ENCODE measurements around the gene EPSTI1. TPM values are rescaled to one million over a fixed set of nuclear protein-coding genes. Genes with fewer than 3 reads are reported as not detected.

Gene EPSTI1
- total and polyA plus RNA-seq, 11 donors = 1.3 to 36.1 (median 4.5) TPM

DNA sequence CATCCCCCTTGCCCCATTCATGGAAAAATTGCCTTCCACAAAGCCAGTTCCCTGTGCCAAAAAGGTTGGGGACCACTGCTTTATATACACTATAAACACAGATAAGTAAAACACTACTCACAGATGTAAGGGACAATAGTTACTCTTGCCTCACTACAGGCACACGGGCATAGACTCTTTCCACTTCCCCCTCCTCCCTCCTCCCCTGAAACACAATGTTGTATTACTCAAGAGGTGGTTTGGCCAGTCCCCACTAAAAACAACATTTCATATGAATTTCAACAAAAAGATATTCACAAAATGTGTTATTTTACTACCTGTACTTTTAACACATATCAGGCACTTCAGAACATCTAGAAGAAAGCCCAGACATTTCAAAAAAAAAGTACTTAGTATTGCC, 45.1 kb downstream of the EPSTI1 start:
- Histone ChIP-seq H3K27ac (no peak overlapping the region), H3K4me1 (no peaks in the 10 kb centered on the region), H3K4me3 (no peak overlapping the region), H3K36me3 (peaks cover 0 to 88% (median 3%) of the 10 kb centered on the region in 9 donors), H3K9me3 (no peaks in the 10 kb centered on the region), H3K27me3 (no peaks in the 10 kb centered on the region)
- no peak for TF ChIP-seq POLR2A (IDR thresholded peaks at IDR 0.05)
- WGBS, 4 donors = 0 to 82% (median 64%) methylated on average over 1 of the region's 1 CpG
- intact Hi-C loops (cut with DNase I) = no loop called here
- DNase-seq (no peak), ATAC-seq (no peak)

DNA sequence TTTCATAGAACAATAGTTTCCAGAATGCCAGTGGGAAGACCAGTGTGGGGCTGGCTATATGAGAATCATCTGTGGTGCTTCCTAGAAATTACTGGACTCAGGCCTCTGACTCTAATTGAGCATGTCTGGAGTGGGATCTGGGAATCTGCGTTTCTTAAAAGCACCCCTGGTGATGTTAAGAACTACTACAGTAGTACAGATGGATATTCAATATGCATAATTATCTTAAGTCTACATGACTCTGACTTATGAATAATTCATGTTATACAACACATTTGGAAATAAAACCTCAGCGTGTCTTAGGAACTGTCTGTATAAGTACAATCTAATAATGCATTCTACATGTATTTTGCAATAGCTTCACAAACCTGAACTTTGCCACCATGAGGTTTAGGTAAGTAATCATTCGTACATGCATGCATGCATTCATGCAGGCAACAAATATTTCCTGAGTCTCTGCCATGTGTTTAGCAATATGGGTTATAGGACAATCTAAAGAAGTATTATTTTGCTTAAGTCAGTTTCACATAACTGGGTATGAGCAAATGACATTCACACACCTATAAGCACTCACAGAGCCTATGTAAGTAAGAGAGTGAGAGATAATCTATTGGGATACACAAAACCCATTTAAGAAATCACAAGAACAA, 62.0 kb downstream of the EPSTI1 start:
- no peak overlapping the region for H3K4me3 ChIP-seq
- intact Hi-C loops (cut with DNase I) = no loop called here
- H3K27ac ChIP-seq = no peak overlapping the region
- no peaks in the 10 kb centered on the region for H3K27me3 ChIP-seq
- H3K36me3 ChIP-seq = peaks cover 0 to 42% (median 0%) of the 10 kb centered on the region in 9 donors
- no peak for DNase-seq
- WGBS, 4 donors = 93 to 99% (median 93%) methylated on average over 3 of the region's 3 CpGs
- ATAC-seq = no peak
- no peak for TF ChIP-seq POLR2A (IDR thresholded peaks at IDR 0.05)
- TF ChIP-seq, protein P1, sequence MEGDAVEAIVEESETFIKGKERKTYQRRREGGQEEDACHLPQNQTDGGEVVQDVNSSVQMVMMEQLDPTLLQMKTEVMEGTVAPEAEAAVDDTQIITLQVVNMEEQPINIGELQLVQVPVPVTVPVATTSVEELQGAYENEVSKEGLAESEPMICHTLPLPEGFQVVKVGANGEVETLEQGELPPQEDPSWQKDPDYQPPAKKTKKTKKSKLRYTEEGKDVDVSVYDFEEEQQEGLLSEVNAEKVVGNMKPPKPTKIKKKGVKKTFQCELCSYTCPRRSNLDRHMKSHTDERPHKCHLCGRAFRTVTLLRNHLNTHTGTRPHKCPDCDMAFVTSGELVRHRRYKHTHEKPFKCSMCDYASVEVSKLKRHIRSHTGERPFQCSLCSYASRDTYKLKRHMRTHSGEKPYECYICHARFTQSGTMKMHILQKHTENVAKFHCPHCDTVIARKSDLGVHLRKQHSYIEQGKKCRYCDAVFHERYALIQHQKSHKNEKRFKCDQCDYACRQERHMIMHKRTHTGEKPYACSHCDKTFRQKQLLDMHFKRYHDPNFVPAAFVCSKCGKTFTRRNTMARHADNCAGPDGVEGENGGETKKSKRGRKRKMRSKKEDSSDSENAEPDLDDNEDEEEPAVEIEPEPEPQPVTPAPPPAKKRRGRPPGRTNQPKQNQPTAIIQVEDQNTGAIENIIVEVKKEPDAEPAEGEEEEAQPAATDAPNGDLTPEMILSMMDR (IDR thresholded peaks at IDR 0.05) = no peak
- H3K9me3 ChIP-seq = peaks cover 0 to 6% (median 0%) of the 10 kb centered on the region in 12 donors
- H3K4me1 ChIP-seq = no peaks in the 10 kb centered on the region

DNA sequence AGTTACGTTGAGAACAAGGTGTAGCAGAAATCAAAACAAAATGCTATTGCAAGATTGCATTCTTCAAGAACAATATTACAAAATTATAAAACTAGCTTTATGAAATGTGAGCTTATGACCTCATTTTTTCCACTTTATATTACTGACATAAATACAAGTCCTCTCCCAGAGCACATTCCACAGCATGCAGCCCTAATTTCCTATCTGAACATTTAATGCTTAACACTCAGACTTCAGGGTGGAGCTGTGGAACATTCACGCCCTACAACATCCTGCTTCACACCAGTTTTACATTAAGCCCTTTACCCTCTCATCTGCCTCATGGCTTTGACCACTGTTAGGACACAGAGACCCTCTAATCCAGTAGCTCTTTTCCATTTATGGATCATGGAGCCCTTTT, 65.5 kb downstream of the EPSTI1 start:
- Histone ChIP-seq H3K4me3 (no peak overlapping the region), H3K27me3 (no peaks in the 10 kb centered on the region), H3K36me3 (peaks cover 0 to 75% (median 0%) of the 10 kb centered on the region in 9 donors), H3K4me1 (no peaks in the 10 kb centered on the region), H3K27ac (no peak overlapping the region), H3K9me3 (peaks cover 0 to 6% (median 0%) of the 10 kb centered on the region in 12 donors)
- no peak for TF ChIP-seq POLR2A (IDR thresholded peaks at IDR 0.05)
- TF ChIP-seq, protein P1 (IDR thresholded peaks at IDR 0.05) = no peak
- intact Hi-C loops (cut with DNase I) = no loop called here
- 82 to 87% (median 86%) methylated on average over 2 of the region's 2 CpGs for WGBS, 4 donors
- ATAC-seq (no peak), DNase-seq (no peak)

DNA sequence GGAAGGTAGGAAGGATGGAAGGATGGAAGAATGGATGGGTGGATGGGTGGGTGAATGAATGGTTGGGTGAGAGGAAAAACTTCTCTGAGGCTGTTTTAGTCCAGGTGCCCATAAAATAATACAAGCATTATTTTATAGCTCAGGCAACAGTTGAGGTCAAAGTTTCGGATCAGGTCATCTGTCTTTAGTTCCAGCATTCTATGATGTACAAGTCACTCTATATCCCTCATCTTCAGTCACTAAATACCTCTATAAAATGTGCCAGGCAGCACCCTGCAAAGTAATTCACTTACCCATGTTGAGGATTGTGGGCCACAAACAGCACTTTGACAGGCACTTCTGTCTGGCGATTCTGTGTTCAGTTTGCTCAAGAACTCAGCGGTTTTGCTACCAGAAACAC, 66.0 kb downstream of the EPSTI1 start:
- DNase-seq = no peak
- Histone ChIP-seq H3K4me1 (no peaks in the 10 kb centered on the region), H3K9me3 (peaks cover 0 to 6% (median 0%) of the 10 kb centered on the region in 12 donors), H3K4me3 (no peak overlapping the region), H3K36me3 (peaks cover 0 to 80% (median 0%) of the 10 kb centered on the region in 9 donors), H3K27me3 (no peaks in the 10 kb centered on the region), H3K27ac (no peak overlapping the region)
- 94 to 97% (median 95%) methylated on average over 3 of the region's 3 CpGs for WGBS, 4 donors
- ATAC-seq = no peak
- no peak for TF ChIP-seq POLR2A (IDR thresholded peaks at IDR 0.05)
- TF ChIP-seq, protein P1 (IDR thresholded peaks at IDR 0.05) = no peak
- intact Hi-C loops (cut with DNase I) = no loop called here

DNA sequence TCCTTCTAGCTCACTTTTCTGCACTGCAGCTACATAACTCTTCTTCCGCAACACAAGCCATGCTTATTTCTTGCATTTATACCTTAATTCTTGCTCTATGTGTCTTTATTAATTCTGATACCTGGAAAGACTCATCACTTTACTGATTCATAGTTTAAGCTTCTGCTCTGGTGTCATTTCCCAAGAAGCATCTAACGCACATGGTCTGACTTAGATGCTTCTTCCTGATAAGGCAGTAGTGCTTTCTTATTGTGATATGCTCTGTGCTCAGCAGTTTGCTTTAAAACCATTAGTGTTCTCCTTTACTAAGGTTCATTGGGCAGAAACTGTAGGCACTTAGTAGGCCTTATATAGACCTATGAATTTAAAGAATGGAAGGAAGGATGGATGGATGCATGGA, 66.4 kb downstream of the EPSTI1 start:
- Histone ChIP-seq H3K9me3 (peaks cover 0 to 6% (median 0%) of the 10 kb centered on the region in 12 donors), H3K4me1 (no peaks in the 10 kb centered on the region), H3K36me3 (peaks cover 0 to 83% (median 0%) of the 10 kb centered on the region in 9 donors), H3K27ac (no peak overlapping the region), H3K27me3 (no peaks in the 10 kb centered on the region), H3K4me3 (no peak overlapping the region)
- no peak for DNase-seq
- 91 to 100% (median 96%) methylated on average over 2 of the region's 2 CpGs for WGBS, 4 donors
- intact Hi-C loops (cut with DNase I) = no loop called here
- ATAC-seq = no peak
- TF ChIP-seq, protein P1 (IDR thresholded peaks at IDR 0.05) = no peak
- no peak for TF ChIP-seq POLR2A (IDR thresholded peaks at IDR 0.05)
